K562 (cell line): ENCODE results near the gene ZNF689. TPM values are rescaled to one million over a fixed set of nuclear protein-coding genes. Genes with fewer than 3 reads are reported as not detected.

ENCODE experiments used
- ESRRA ChIP-seq: fragments of 450-650 bp; IDR thresholded peaks from 2 replicates; pipeline ENCODE4 v1.6.1; 2014; ENCODE audit warnings: low read depth, mild to moderate bottlenecking, moderate library complexity, borderline replicate concordance
- GABPB1 ChIP-seq: sonication (generic); formaldehyde crosslinking; IDR thresholded peaks from 2 replicates; pipeline ENCODE4 v1.8.0; 2022; ENCODE audit warnings: mild to moderate bottlenecking, missing genetic modification reagents
- HDAC1 ChIP-seq, 2 experiments: fragments of 450-650 bp; IDR thresholded peaks; 2 replicates each; pipeline ENCODE4 v1.6.1; 2016 to 2017; ENCODE audit warnings: inconsistent platforms in 1 of 2, mild to moderate bottlenecking in 1 of 2, moderate library complexity in 1 of 2
- HNRNPK ChIP-seq: fragments of 200-400 bp; formaldehyde crosslinking; IDR thresholded peaks from one replicate; pipeline ENCODE4 v1.6.1; 2018; ENCODE audit warnings: mild to moderate bottlenecking, low read depth, low read length; ENCODE audit not compliant: poor library complexity, severe bottlenecking
- KDM2B ChIP-seq: fragments of 250-450 bp; sonication (Bioruptor Pico); IDR thresholded peaks from 2 replicates; pipeline ENCODE4 v1.8.0; 2021; ENCODE audit warnings: mild to moderate bottlenecking, moderate library complexity
- MTA3 ChIP-seq: fragments of 450-650 bp; formaldehyde crosslinking; IDR thresholded peaks from 2 replicates; pipeline ENCODE4 v1.6.1; 2017; ENCODE audit warnings: mild to moderate bottlenecking, borderline replicate concordance
- NCOA1 ChIP-seq: fragments of 450-650 bp; IDR thresholded peaks from 2 replicates; pipeline ENCODE4 v1.6.1; 2016; ENCODE audit warnings: low read depth
- NUFIP1 ChIP-seq: fragments of 450-650 bp; IDR thresholded peaks from 2 replicates; pipeline ENCODE4 v1.6.1; 2018; ENCODE audit not compliant: partially characterized antibody
- PHF20 ChIP-seq: fragments of 450-650 bp; IDR thresholded peaks from 2 replicates; pipeline ENCODE4 v1.6.1; 2018; ENCODE audit not compliant: partially characterized antibody
- PRPF4 ChIP-seq: fragments of 200-400 bp; formaldehyde crosslinking; IDR thresholded peaks from one replicate; pipeline ENCODE4 v1.6.1; 2017; ENCODE audit warnings: low read length, low read depth, mild to moderate bottlenecking; ENCODE audit not compliant: insufficient read depth, poor library complexity, severe bottlenecking
- TEAD2 ChIP-seq: fragments of 450-650 bp; IDR thresholded peaks from 2 replicates; pipeline ENCODE4 v1.6.1; 2016; ENCODE audit warnings: missing genetic modification characterization, control low read depth, missing compliant biosample characterization
- TSC22D4 ChIP-seq: fragments of 450-650 bp; IDR thresholded peaks from 2 replicates; pipeline ENCODE4 v1.6.1; 2016; ENCODE audit warnings: missing genetic modification characterization, missing biosample characterization, control low read depth
- ZBED1 ChIP-seq: IDR thresholded peaks from 2 replicates; pipeline ENCODE4 v1.6.1; 2014
- ZNF140 ChIP-seq: fragments of 250-450 bp; sonication (Bioruptor Pico); IDR thresholded peaks from 2 replicates; pipeline ENCODE4 v1.8.0; 2021; ENCODE audit warnings: moderate library complexity, mild to moderate bottlenecking, inconsistent platforms
- polyA plus RNA-seq, 8 experiments: library from polyadenylated mRNA; depleted of rRNA in 4 of 8; stranded (reverse) in 5 of 8; unstranded in 3 of 8; fragments of >200 nt; fragmentation: Nextera tagmentation in 2 of 8; fragmentation: Illumina TruSeq in 1 of 8; extraction: Ambion mirVana in 2 of 8; extraction: Trizol in 1 of 8; gene quantifications; 2 replicates each; pipeline versions ENCODE4 v1.2.1 to v1.2.3, GENCODE V29; 2011 to 2014; ENCODE audit warnings: inconsistent platforms in 1 of 8, missing spikeins in 1 of 8
- total RNA-seq, 7 experiments: library from RNA; depleted of rRNA in 6 of 7; stranded (reverse); fragments of >200 nt in 6 of 7; fragmentation: Illumina TruSeq in 2 of 7; extraction: Trizol in 2 of 7; gene quantifications; 2 replicates each; pipeline versions ENCODE4 v1.2.1 to v1.2.3, GENCODE V29; 2011 to 2021; ENCODE audit warnings: low replicate concordance in 1 of 7
- TF ChIP-seq, protein P1 (sequence below), 2 experiments: fragments of 450-650 bp; formaldehyde crosslinking in 1 of 2; IDR thresholded peaks; 2 replicates each; pipeline versions ENCODE4 v1.4.0 to v1.6.1; 2014 to 2020; ENCODE audit warnings: mild to moderate bottlenecking in 2 of 2, borderline replicate concordance in 1 of 2, low read depth in 1 of 2
- TF ChIP-seq, protein P2 (sequence below): fragments of 450-650 bp; IDR thresholded peaks from 2 replicates; pipeline ENCODE4 v1.6.1; 2016; ENCODE audit warnings: antibody characterized with exemption
- TF ChIP-seq, protein P3 (sequence below): fragments of 250-450 bp; sonication (Bioruptor Pico); IDR thresholded peaks from 2 replicates; pipeline ENCODE4 v1.8.0; 2021; ENCODE audit warnings: mild to moderate bottlenecking, moderate library complexity

ZNF689 gene
- total and polyA plus RNA-seq, 9 of the 15 experiments (the other 6 are each of a cell fraction or from before 2014, with no cell fraction given), result 5.4 to 15.4 (median 10.8) TPM

DNA sequence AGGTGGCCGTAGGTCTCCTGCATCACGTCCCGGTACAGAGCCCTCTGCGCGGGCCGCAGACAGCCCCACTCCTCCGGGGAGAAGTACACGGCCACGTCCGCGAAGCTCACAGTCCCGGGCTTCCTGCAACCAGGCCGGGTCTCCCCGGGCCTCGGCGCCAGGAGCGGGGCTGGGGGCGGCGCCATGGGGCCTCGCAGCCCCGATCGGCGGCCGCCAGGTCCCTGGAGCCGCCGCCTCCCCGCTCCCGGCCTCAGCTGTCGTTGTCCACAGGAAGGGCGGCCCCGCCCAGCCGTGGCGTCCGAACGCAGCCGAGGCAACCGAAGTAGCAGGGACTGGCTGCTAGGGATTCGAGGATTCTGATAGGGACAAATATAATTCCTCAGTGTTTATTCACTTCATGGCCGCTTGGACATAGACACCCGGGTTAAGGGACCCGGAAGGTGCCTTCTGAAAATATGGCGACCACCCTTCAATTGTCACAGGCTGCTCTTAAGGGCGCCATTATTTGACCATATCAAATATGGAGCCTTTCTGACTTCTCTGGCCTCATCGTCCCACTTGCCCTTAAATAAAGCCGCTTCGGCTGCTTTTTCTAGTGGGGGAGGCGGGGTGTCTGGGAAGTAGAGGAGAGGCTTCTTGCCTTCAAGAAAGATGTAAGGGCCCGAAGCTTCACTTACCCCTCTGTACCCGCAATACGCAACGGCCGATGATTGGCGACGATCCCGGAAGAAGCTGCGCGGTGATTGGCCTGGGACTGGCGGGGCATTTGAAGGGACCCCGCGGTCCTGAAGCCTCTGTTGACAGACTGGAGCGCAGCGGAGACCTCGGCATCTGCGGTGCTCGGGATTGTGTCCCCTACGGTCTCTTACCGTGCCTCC, 38.5 kb downstream of the ZNF689 start, which contains the start of gene ZNF688 (continued):
- TF ChIP-seq GABPB1 (CRISPR knock-in tag) (0 out of 2 replicates have a peak, but pooled peaks have one; percentile 60), MTA3 (no peak; the same call in 1 of the 2 replicates), TEAD2 (tag) (no peak), ESRRA (peak; percentile 46; the same call in 1 of the 2 replicates), PHF20 (peak; percentile 46), PRPF4 (no peak), KDM2B (CRISPR knock-in tag) (no peak), ZBED1 (no peak), HDAC1 (IDR thresholded peaks at IDR 0.05) (peak; percentile 75 to 97; a peak in 3 of 4 replicates), TSC22D4 (tag) (no peak), NUFIP1 (no peak), ZNF140 (CRISPR knock-in tag) (no peak), HNRNPK (no peak), NCOA1 (no peak)
- TF ChIP-seq, protein P1, sequence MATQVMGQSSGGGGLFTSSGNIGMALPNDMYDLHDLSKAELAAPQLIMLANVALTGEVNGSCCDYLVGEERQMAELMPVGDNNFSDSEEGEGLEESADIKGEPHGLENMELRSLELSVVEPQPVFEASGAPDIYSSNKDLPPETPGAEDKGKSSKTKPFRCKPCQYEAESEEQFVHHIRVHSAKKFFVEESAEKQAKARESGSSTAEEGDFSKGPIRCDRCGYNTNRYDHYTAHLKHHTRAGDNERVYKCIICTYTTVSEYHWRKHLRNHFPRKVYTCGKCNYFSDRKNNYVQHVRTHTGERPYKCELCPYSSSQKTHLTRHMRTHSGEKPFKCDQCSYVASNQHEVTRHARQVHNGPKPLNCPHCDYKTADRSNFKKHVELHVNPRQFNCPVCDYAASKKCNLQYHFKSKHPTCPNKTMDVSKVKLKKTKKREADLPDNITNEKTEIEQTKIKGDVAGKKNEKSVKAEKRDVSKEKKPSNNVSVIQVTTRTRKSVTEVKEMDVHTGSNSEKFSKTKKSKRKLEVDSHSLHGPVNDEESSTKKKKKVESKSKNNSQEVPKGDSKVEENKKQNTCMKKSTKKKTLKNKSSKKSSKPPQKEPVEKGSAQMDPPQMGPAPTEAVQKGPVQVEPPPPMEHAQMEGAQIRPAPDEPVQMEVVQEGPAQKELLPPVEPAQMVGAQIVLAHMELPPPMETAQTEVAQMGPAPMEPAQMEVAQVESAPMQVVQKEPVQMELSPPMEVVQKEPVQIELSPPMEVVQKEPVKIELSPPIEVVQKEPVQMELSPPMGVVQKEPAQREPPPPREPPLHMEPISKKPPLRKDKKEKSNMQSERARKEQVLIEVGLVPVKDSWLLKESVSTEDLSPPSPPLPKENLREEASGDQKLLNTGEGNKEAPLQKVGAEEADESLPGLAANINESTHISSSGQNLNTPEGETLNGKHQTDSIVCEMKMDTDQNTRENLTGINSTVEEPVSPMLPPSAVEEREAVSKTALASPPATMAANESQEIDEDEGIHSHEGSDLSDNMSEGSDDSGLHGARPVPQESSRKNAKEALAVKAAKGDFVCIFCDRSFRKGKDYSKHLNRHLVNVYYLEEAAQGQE (IDR thresholded peaks at IDR 0.05; ENCODE audit: borderline replicate concordance), result no peak
- TF ChIP-seq, protein P1 (CRISPR knock-in tag; IDR thresholded peaks at IDR 0.05; ENCODE audit: low read depth), result peak; percentile 75; the same call in 1 of the 2 replicates
- TF ChIP-seq, protein P2, sequence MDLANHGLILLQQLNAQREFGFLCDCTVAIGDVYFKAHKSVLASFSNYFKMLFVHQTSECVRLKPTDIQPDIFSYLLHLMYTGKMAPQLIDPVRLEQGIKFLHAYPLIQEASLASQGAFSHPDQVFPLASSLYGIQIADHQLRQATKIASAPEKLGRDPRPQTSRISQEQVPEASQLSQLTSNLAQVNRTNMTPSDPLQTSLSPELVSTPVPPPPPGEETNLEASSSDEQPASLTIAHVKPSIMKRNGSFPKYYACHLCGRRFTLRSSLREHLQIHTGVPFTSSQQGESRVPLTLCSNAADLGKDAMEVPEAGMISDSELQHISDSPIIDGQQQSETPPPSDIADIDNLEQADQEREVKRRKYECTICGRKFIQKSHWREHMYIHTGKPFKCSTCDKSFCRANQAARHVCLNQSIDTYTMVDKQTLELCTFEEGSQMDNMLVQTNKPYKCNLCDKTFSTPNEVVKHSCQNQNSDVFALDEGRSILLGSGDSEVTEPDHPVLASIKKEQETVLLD, result no peak
- TF ChIP-seq, protein P3, sequence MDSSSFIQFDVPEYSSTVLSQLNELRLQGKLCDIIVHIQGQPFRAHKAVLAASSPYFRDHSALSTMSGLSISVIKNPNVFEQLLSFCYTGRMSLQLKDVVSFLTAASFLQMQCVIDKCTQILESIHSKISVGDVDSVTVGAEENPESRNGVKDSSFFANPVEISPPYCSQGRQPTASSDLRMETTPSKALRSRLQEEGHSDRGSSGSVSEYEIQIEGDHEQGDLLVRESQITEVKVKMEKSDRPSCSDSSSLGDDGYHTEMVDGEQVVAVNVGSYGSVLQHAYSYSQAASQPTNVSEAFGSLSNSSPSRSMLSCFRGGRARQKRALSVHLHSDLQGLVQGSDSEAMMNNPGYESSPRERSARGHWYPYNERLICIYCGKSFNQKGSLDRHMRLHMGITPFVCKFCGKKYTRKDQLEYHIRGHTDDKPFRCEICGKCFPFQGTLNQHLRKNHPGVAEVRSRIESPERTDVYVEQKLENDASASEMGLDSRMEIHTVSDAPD (CRISPR knock-in tag), result no peak
